ENCODE results near the gene SAA4. TPM values are rescaled to one million over a fixed set of nuclear protein-coding genes. Genes with fewer than 3 reads are reported as not detected.

Gene SAA4
- total RNA-seq: 1.7 TPM

- Histone ChIP-seq H3K36me3 (no peaks in the 10 kb centered on the region), H3K9me3 (no peaks in the 10 kb centered on the region), H3K4me3 (no peak within 1 kb of the TSS), H3K4me1 (no peaks in the 10 kb centered on the region), H3K27ac (no peak within 1 kb of the TSS), H3K27me3 (no peaks in the 10 kb centered on the region)
- DNase-seq (ENCODE audit: extremely low spot score in 2 of 2): no peak
- intact Hi-C loops (cut with DNase I): no loop called here
- TF ChIP-seq POLR2A (IDR thresholded peaks at IDR 0.05) (no peak), CTCF (IDR thresholded peaks at IDR 0.05) (no peak), POLR2AphosphoS5 (IDR thresholded peaks at IDR 0.05; ENCODE audit: insufficient read depth in 1 of 2, low read depth in 1 of 2) (no peak)
Observed at GRCh38 chr11:18236664-18237356, at the start of gene SAA4. SAA4 (minus strand) TSS chr11:18236802; CDS start chr11:18235926, 876 bp downstream.

DNA sequence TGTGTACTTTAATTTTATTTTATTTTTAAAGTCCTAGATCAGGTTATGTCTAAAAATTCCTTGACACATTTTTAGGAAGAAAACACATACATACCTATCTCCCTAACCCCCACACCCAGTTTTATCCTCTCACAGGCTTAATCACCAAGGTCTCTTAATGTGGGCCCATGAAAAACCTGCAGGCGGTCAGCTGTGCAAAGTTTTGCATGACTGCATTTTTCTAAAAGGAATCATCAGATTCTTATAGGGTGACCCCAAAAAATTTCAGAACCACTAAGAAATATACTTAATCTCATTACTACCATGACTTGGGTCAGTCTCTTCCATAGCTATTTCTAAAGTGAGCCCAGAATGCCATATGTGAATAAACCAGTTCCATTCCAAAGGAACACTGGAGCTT is 49.2 kb upstream of the SAA4 start:
- intact Hi-C loops (cut with DNase I): no loop called here
- Histone ChIP-seq H3K4me1 (no peaks in the 10 kb centered on the region), H3K36me3 (peaks cover 0 to 63% of the 10 kb centered on the region in 2 donors), H3K4me3 (no peak overlapping the region), H3K27me3 (no peaks in the 10 kb centered on the region), H3K9me3 (no peaks in the 10 kb centered on the region), H3K27ac (no peak overlapping the region)
- DNase-seq (ENCODE audit: extremely low spot score in 2 of 2): no peak
- TF ChIP-seq POLR2AphosphoS5 (IDR thresholded peaks at IDR 0.05; ENCODE audit: insufficient read depth in 1 of 2, low read depth in 1 of 2): no peak
- TF ChIP-seq POLR2A (IDR thresholded peaks at IDR 0.05): no peak
- no peak for TF ChIP-seq CTCF (IDR thresholded peaks at IDR 0.05)

GRCh38 chr11:18282626-18283025 is 46.0 kb upstream of the SAA4 start:
- H3K27me3 ChIP-seq: no peaks in the 10 kb centered on the region
- H3K36me3 ChIP-seq: peaks cover 0 to 53% of the 10 kb centered on the region in 2 donors
- intact Hi-C loops (cut with DNase I): no loop called here
- no peak overlapping the region for H3K4me3 ChIP-seq
- no peak for TF ChIP-seq POLR2A (IDR thresholded peaks at IDR 0.05)
- no peak for TF ChIP-seq POLR2AphosphoS5 (IDR thresholded peaks at IDR 0.05; ENCODE audit: insufficient read depth in 1 of 2, low read depth in 1 of 2)
- TF ChIP-seq CTCF (IDR thresholded peaks at IDR 0.05): no peak
- H3K27ac ChIP-seq: no peak overlapping the region
- DNase-seq (ENCODE audit: extremely low spot score in 2 of 2): no peak
- H3K4me1 ChIP-seq: no peaks in the 10 kb centered on the region
- H3K9me3 ChIP-seq: no peaks in the 10 kb centered on the region

DNA sequence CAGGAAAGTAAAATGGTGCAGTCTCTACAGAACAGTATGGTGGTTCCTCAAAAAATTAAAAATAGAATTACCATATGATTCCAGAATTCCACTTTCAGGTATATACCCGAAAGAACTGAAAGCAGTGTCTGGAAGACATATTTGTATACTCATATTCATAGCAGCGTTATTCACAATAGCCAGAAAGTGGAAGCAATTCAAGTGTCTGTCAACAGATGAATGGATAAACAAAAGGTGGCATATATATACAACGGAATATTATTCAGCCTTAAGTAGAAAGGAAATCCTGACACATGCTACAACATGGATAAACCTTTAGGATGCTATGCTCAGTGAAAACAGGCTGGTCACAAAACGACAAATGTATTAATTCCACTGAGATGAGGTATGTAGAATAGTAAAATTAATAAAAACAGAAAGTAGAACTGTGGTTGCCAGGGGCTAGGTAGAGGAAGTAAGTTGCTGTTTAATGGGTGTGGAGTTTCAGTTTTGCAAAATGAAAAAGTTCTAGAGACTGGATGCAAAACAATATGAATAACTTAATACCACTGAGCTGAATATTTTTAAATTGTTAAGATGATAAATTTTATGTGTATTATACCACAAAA is 43.9 kb upstream of the SAA4 start:
- no peak overlapping the region for H3K4me3 ChIP-seq
- H3K27ac ChIP-seq: no peak overlapping the region
- TF ChIP-seq POLR2A (IDR thresholded peaks at IDR 0.05): no peak
- TF ChIP-seq CTCF (IDR thresholded peaks at IDR 0.05): no peak
- no peak for TF ChIP-seq POLR2AphosphoS5 (IDR thresholded peaks at IDR 0.05; ENCODE audit: insufficient read depth in 1 of 2, low read depth in 1 of 2)
- H3K9me3 ChIP-seq: no peaks in the 10 kb centered on the region
- H3K27me3 ChIP-seq: no peaks in the 10 kb centered on the region
- no peak for DNase-seq (ENCODE audit: extremely low spot score in 2 of 2)
- H3K4me1 ChIP-seq: no peaks in the 10 kb centered on the region
- intact Hi-C loops (cut with DNase I): no loop called here
- peaks cover 0 to 33% of the 10 kb centered on the region in 2 donors for H3K36me3 ChIP-seq
